ENCODE results near the gene PLD5. TPM values are rescaled to one million over a fixed set of nuclear protein-coding genes. Genes with fewer than 3 reads are reported as not detected.
"Not testable (repeated sequence)": the region's sequence is repeated elsewhere in the genome, so short reads cannot be mapped to it uniquely, and the experiment has no call there.

The PLD5 gene
- total and polyA plus RNA-seq, 8 donors = 0.04 to 0.71 (median 0.24) TPM; not detected in 2

DNA sequence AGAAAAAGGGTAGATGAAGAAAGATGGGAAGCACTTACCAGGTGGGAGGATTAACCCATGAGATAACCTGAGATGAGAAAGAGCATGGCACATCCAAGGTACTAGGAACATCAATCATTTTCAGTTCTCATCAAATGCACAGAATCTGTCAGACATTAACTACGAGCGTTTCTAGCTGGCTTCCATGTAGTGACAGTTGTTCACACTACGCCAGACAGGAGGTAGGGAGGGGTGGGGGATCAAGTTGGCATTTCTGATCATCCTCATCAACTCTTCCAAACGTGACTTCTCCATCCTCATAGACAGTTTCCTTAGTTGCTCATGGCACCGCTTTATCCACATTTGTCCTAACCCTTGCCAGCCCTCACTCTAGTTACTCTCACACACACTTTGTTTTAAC is 120.2 kb downstream of the PLD5 start:
- Histone ChIP-seq H3K27ac (no peak overlapping the region), H3K4me1 (no peaks in the 10 kb centered on the region), H3K4me3 (no peak overlapping the region), H3K36me3 (no peaks in the 10 kb centered on the region), H3K27me3 (no peaks in the 10 kb centered on the region), H3K9me3 (no peaks in the 10 kb centered on the region)
- 59 to 77% methylated on average over 5 of the region's 5 CpGs for WGBS, 2 donors
- intact Hi-C loops (cut with DNase I) = no loop called here
- DNase-seq (no peak), FAIRE-seq (no peak), ATAC-seq (no peak)
- TF ChIP-seq, protein P1, sequence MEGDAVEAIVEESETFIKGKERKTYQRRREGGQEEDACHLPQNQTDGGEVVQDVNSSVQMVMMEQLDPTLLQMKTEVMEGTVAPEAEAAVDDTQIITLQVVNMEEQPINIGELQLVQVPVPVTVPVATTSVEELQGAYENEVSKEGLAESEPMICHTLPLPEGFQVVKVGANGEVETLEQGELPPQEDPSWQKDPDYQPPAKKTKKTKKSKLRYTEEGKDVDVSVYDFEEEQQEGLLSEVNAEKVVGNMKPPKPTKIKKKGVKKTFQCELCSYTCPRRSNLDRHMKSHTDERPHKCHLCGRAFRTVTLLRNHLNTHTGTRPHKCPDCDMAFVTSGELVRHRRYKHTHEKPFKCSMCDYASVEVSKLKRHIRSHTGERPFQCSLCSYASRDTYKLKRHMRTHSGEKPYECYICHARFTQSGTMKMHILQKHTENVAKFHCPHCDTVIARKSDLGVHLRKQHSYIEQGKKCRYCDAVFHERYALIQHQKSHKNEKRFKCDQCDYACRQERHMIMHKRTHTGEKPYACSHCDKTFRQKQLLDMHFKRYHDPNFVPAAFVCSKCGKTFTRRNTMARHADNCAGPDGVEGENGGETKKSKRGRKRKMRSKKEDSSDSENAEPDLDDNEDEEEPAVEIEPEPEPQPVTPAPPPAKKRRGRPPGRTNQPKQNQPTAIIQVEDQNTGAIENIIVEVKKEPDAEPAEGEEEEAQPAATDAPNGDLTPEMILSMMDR (IDR thresholded peaks at IDR 0.05) = no peak

DNA sequence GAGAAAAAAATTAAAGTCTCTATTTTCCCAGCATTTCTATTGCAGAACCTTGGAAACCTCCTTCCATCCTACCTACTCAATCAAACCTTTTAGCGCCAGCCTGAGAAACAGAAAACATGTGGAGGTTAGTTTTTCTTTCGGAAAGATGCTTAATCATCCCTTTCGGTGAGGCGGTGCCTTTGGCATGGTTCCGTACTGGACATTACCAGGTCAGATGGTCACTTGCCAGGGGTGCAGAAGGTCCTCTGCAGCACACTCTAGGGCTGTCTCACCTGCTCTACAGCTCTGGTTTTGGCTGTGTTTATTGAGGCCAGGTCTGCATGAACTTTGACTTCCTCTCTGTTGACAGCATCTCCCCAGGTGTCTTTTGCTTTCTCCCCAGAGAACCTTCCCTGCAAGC is 121.5 kb downstream of the PLD5 start:
- WGBS, 2 donors = 43 to 63% methylated on average over 5 of the region's 5 CpGs
- Histone ChIP-seq H3K9me3 (no peaks in the 10 kb centered on the region), H3K27ac (no peak overlapping the region), H3K27me3 (no peaks in the 10 kb centered on the region), H3K36me3 (no peaks in the 10 kb centered on the region), H3K4me3 (no peak overlapping the region), H3K4me1 (no peaks in the 10 kb centered on the region)
- TF ChIP-seq, protein P1 (IDR thresholded peaks at IDR 0.05) = no peak
- DNase-seq (no peak), FAIRE-seq (no peak), ATAC-seq (no peak)
- intact Hi-C loops (cut with DNase I) = no loop called here

DNA sequence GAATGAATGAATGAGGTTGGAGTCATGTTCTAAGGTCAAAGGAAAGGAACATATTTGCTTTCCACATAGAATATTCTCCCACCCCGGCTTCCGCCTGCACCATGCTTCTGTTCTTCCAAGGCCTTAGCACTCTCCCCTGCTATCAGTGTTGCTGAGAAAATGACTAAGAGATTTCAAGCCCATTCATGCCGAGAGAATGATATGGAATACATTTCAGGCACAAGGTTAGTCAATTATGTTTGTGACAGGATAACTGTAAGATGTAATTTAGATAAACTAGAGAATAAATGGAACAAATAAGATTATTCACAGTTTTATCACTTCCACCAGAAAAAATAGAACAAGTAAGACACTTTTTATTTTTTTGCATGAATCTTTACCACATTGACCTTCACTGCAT is 122.6 kb downstream of the PLD5 start:
- TF ChIP-seq, protein P1 (IDR thresholded peaks at IDR 0.05) = no peak
- no peak overlapping the region for H3K27ac ChIP-seq
- H3K4me1 ChIP-seq = no peaks in the 10 kb centered on the region
- FAIRE-seq (no peak), ATAC-seq (no peak), DNase-seq (no peak)
- H3K9me3 ChIP-seq = no peaks in the 10 kb centered on the region
- intact Hi-C loops (cut with DNase I) = no loop called here
- H3K36me3 ChIP-seq = no peaks in the 10 kb centered on the region
- WGBS, 2 donors = 63 to 68% methylated on average over 3 of the region's 3 CpGs
- no peak overlapping the region for H3K4me3 ChIP-seq
- H3K27me3 ChIP-seq = no peaks in the 10 kb centered on the region

DNA sequence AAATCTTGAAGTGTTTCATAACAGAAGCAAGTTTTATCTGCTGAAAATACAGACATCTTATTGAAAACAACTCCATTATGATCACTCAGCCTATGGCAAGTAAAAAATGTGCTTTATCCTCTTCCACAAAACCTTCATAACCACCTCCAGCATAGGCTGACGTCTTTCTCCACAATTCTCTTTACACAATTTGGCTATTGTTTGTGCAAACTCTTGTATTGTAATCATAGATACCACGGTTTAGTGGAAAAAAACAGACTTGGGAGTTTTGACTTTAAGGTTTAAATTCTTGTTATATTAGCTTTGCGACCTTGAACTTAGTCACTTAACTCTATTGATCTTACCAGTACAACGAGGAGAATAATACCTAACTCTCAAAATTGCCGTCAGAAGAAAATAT is 126.1 kb downstream of the PLD5 start:
- no peak overlapping the region for H3K27ac ChIP-seq
- ATAC-seq (no peak), DNase-seq (no peak), FAIRE-seq (no peak)
- H3K36me3 ChIP-seq = no peaks in the 10 kb centered on the region
- intact Hi-C loops (cut with DNase I) = no loop called here
- no peak overlapping the region for H3K4me3 ChIP-seq
- WGBS, 2 donors = 21 to 32% methylated on average over 5 of the region's 5 CpGs
- H3K9me3 ChIP-seq = no peaks in the 10 kb centered on the region
- H3K27me3 ChIP-seq = no peaks in the 10 kb centered on the region
- TF ChIP-seq, protein P1 (IDR thresholded peaks at IDR 0.05) = no peak
- H3K4me1 ChIP-seq = no peaks in the 10 kb centered on the region

DNA sequence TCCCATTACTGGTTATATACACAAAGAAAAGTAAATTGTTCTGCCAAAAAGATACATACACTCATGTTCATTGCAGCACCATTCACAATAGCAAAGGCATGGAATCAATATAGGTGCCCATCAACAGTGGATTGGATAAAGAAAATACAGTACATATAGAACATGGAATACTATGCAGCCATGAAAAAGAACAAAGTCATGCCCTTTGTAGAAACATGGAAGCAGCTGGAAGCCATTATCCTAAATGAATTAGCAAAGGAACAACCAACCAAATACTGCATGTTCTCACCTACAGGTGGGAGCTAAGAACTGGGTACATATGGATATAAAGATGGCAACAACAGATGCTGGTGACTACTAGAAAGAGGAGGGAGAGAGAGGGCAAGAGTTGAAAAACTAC is 132.6 kb downstream of the PLD5 start:
- Histone ChIP-seq H3K27ac (no peak overlapping the region), H3K4me1 (no peaks in the 10 kb centered on the region), H3K36me3 (no peaks in the 10 kb centered on the region), H3K27me3 (no peaks in the 10 kb centered on the region), H3K9me3 (no peaks in the 10 kb centered on the region), H3K4me3 (no peak overlapping the region)
- no peak for ATAC-seq
- FAIRE-seq = no peak
- intact Hi-C loops (cut with DNase I) = no loop called here
- DNase-seq = no peak
- TF ChIP-seq, protein P1 (IDR thresholded peaks at IDR 0.05) = no peak

DNA sequence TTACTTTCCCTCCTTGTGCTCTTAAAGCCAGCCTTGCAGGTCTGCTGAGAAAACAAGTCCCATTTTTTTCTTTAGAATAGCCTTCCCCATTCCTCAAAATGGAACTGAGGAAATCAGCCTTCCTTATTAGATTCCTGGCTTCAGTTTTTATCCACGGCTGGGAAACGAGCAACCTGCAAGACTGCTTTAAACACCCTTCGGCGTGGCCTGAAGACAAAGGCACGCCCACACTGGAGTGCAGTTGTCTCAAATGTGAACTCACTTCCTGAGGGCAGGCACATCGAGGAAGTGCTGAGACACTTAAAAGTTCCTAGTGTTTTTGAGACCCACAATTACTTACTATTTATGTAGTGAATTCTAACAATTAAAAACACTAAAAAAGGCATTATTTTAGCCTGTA is 148.4 kb downstream of the PLD5 start:
- ATAC-seq = not testable (repeated sequence)

DNA sequence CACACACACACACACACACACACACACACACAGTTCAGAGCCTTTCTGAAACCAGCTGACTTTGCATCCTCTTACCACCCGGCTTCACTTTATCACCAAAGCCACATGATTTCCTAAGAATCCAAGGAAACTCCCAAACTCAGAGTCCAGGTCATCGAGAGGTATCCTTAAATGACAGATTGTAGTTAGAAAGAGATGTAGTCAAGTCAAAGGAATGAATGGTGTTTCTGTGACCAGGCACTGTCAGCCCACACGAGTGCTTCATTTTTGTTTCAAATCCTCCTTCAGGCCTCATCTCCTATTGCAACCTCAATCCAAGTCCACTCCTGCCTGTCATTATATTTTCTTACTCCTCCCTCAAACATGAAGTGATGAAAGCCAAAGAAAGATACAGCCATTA is 174.1 kb downstream of the PLD5 start:
- intact Hi-C loops (cut with DNase I); DNase-seq; H3K36me3 ChIP-seq; FAIRE-seq; H3K4me1 ChIP-seq; H3K27ac ChIP-seq; H3K9me3 ChIP-seq; H3K27me3 ChIP-seq; H3K4me3 ChIP-seq; ATAC-seq: not testable (repeated sequence)
- 45 to 68% methylated on average over 3 of the region's 3 CpGs for WGBS, 2 donors

More for the DNA sequence above, 148.4 kb downstream of the PLD5 start:
- H3K4me1 ChIP-seq; H3K36me3 ChIP-seq; FAIRE-seq; intact Hi-C loops (cut with DNase I); H3K4me3 ChIP-seq; H3K27ac ChIP-seq; DNase-seq; H3K9me3 ChIP-seq; H3K27me3 ChIP-seq: not testable (repeated sequence)
- WGBS, 2 donors = 46 to 64% methylated on average over 6 of the region's 6 CpGs
